22Rv1 (cell line): ENCODE data around the gene ANKHD1.

Source experiments
- H3K27ac ChIP-seq: fragments of 450-650 bp; 2 replicates; pipeline ENCODE4 v1.5.1; 2017
- ZFX ChIP-seq: fragments of 450-650 bp; IDR thresholded peaks from 2 replicates; pipeline ENCODE4 v1.6.1; 2017; ENCODE audit warnings: antibody characterized with exemption, borderline replicate concordance
- TF ChIP-seq, protein P1 (sequence below): fragments of 450-650 bp; IDR thresholded peaks from 2 replicates; pipeline ENCODE4 v1.5.1; 2017; ENCODE audit warnings: mild to moderate bottlenecking

Gene ANKHD1

DNA sequence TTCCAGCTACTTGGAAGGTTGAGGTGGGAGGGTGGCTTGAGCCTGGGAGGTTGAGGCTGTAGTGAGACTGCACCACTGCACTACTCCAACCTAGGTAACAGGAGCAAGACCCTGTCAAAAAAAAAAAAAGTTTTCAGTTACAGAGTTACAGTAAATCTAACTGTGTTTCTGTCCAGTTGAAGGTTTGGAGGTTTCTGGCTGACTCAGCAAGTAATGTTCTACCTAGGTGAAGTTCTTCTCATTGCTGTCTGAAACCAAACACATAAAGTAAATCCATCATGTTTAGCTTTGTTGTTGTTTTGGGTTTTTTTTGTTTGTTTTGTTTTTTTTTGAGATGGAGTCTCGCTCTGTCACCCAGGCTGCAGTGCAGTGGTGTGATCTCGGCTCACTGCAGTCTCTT is 7.9 kb upstream of the ANKHD1 start:
- no peak overlapping the region for H3K27ac ChIP-seq
- TF ChIP-seq ZFX = no peak
- TF ChIP-seq, protein P1, sequence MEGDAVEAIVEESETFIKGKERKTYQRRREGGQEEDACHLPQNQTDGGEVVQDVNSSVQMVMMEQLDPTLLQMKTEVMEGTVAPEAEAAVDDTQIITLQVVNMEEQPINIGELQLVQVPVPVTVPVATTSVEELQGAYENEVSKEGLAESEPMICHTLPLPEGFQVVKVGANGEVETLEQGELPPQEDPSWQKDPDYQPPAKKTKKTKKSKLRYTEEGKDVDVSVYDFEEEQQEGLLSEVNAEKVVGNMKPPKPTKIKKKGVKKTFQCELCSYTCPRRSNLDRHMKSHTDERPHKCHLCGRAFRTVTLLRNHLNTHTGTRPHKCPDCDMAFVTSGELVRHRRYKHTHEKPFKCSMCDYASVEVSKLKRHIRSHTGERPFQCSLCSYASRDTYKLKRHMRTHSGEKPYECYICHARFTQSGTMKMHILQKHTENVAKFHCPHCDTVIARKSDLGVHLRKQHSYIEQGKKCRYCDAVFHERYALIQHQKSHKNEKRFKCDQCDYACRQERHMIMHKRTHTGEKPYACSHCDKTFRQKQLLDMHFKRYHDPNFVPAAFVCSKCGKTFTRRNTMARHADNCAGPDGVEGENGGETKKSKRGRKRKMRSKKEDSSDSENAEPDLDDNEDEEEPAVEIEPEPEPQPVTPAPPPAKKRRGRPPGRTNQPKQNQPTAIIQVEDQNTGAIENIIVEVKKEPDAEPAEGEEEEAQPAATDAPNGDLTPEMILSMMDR = no peak

DNA sequence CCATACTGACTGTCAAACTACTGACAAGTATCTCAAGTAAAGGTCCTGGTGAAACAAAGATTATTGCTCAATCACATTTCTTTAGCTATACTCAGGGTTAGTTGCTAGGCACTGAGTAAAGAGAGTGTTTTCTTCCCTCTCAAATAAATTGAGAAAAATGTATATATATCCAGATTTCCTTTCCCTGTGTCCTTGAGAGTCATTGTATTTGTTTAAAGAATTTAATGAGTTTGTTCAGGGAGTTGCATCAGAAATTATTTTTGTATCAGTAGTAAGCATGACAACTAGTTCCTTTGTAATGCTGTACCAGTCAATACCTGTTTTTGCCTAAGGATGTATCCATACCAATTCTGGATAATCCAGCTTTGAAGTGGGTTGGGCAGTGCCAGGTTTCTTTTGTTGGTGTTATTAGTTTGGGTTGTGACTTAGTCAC is 3.2 kb upstream of the ANKHD1 start:
- TF ChIP-seq, protein P1 = no peak
- no peak for TF ChIP-seq ZFX
- peak overlapping the region; percentile 93 for H3K27ac ChIP-seq

DNA sequence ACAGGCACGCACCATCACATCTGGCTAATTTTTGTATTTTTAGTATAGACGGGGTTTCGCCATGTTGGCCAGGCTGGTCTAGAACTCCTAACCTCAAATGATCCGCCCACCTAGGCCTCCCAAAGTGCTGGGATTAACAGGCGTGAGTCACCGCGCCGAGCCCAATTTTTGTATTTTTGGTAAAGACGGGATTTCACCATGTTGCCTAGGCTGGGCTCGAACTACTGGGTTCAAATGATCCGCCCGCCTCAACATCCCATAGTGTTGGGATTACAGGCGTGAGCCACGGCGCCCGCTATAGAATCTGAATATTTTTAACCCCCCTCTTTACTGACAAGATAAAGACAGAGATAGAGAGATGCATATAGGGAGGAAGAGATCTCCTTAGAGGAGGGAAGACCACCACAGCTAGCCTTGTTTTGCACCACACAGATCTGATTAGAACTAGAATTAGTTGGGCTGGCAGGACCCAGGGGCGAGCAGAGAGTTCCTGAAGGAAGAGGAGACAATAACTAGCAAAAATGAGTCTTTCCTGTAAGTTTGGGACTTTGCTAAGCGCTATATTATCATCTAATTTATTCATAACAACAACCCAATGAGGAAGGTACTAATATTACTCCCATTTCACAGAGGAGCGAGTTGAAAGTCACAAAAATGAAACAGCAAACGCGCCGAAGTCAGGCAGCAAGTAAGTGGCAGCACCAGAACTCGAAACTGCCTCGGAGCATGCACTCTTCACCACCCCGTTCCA is 1.5 kb upstream of the ANKHD1 start:
- H3K27ac ChIP-seq = peak overlapping the region; percentile 93
- TF ChIP-seq, protein P1 = no peak
- no peak for TF ChIP-seq ZFX

DNA sequence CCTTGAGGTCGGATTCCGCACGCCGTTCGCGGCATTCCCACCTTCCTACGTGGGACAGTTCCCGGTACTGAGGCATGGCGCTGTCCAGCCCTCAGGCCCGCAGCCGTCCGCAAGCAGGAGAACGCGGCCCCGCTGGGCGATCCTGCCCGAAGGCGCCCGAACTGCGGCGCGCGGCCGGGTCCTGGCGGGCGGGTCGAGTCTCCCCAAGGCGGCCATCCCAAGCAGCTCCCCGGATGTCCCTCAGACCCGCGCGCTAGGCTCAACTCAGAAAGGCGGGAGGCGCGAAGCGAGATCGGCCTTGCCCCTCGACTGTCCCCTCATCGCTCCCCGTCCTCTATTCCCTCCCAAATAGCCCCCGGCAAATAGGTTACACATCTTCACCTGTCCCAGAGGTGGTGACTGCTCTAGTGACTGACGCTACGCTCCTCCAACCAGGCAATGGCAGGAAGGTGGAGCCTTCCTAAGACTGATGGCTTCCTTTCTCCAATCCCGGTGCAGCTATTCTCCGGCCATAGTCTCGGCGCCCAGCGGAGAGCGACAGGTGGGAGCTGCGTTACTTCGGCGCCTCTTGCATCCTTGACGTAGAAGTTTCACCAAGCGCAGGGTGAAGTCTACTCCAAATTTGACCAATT is 787 bp upstream of the ANKHD1 start:
- peak overlapping the region; percentile 93 for H3K27ac ChIP-seq
- TF ChIP-seq ZFX = no peak
- TF ChIP-seq, protein P1 = no peak

DNA sequence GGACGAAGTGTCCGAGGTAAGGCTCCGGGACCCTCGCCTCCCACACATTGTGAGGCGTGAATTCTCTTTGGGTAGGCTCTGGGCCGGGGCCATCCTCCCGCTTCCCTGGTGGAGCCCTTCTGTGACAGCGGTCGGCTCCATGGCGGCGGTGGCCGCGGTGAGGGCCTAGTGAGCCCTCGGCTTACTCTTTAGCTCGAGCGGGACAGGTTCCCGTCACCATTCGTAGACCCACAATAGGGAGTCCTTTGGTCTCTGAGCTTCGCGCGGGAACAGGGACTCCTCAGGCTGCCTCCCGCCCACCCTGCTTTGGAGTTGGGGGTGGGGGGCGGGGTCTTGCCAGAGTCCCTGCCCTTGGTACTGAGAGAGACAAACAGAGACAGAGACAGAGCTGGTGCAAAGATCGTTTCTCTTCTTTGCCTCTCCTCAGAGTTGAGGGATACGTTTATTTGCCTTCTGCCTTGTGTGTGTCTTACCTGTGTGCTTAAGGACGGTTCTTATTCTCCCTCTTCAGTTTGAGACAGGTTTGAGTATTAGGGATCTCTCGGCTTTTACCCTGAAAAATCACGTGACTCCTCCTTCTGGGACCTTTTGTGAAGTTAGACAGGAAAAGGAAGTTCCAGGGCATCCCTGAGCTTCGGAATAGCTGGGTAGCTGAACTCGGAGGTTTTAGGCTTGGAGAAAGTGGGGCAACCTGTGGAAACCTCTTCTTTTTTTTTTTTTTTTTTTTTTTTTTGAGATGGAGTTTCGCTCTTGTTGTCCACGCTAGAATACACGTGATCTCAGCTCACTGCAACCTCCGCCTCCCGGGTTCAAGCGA is 833 bp downstream of the ANKHD1 start:
- H3K27ac ChIP-seq = peak overlapping the region; percentile 93
- TF ChIP-seq ZFX = no peak
- TF ChIP-seq, protein P1 = no peak

GRCh38 chr5:140403613-140404012 is 2.0 kb downstream of the ANKHD1 start:
- no peak overlapping the region for H3K27ac ChIP-seq

More at GRCh38 chr5:140403613-140404012, 2.0 kb downstream of the ANKHD1 start:
- TF ChIP-seq, protein P1 = no peak
- TF ChIP-seq ZFX = no peak
